HG03565 (cell line): ENCODE results near the gene AOAH.

Source experiments
- ATAC-seq: cut with Tn5 transposase; IDR thresholded peaks from one replicate; pipeline ENCODE4 v1.9.1; 2021; ENCODE audit warnings: mild to moderate bottlenecking, moderate library complexity; ENCODE audit not compliant: unreplicated experiment

The AOAH gene

DNA sequence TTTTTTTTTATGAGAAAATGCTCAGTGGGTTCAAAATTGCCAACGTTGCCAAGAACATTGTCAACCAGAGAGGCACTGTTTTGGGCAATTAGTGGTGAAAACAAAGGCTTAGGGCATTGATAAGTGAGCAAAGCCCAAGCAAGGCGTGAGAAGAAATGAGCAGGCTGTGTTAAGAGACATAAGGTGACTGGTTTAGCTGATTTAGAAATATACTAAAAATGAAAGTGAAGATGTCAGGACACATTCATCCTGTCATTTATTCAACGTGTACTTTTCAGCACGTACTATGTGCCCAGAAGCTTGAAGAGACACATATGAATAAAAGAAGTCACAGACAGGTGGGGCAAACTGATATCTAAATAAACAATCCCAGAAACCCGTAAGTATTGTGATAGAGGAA is 31.8 kb downstream of the AOAH start:
- peak; percentile 62 for ATAC-seq

DNA sequence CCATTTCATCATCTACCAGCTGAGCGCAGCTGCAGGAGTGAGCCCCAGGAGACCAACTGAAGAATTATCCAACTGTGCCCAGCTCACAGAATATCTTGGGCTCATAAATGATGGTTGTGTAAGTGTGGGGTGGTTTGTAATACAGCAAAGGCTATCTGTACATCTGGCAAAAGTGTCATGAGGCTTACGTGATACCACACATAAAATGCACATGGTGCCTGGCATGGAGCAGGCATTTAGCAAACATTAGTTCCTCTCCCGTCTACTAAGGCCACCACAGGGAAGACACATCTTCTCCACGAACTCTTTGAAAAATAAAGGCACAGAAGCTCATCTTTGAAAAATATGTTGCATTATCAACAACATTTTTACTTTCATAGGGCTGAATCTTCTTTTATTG is 32.3 kb downstream of the AOAH start:
- no peak for ATAC-seq

DNA sequence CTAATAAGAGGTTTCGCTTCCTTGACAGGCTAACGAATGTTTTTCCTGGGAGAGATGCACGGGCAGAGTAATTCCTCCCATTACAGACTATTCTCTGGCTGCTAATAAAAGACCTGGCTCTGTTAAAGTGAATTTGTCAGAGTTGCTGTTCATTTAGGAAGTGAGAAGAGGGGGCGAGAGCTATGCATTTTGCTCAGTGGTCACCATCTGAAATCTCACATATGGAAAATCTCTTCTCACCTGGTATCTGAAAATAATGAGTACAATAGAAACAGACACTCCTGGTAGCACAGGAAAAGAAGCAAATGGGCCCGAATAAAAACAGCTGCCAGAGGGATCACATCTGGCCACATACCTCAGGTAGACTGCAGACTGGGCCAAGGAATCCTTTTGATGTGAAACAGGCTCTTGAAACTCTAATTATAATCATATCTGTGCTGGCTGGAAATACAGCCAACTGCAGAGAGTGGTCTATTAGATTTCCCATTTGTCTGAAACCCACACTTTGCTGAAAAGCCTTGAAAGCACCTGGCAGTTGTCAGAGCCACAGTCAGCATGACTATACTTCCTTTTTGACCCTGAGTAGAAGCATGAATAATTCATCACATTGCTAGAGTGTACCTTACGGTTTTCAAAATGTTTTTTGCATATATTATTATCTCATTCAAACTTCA is 33.6 kb downstream of the AOAH start:
- no peak for ATAC-seq

DNA sequence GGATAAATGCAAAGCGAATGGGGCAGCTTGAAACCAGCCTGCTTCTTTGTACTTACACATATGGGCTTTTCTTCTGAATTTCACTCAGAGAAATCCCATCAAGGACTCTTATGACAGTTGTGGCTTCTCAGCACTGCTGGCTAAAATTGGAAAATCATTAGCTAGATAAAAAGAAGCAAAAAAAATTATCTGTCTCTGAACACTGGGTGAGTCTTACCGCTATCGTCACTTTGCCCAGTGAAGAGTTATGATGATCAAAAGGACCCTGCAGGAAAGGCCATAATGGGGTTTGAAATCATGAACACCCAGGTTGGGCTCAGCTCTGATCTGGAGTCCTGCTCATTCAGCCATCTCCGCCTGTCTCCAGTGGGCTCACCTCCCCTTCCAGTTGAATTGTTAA is 34.3 kb downstream of the AOAH start:
- no peak for ATAC-seq

DNA sequence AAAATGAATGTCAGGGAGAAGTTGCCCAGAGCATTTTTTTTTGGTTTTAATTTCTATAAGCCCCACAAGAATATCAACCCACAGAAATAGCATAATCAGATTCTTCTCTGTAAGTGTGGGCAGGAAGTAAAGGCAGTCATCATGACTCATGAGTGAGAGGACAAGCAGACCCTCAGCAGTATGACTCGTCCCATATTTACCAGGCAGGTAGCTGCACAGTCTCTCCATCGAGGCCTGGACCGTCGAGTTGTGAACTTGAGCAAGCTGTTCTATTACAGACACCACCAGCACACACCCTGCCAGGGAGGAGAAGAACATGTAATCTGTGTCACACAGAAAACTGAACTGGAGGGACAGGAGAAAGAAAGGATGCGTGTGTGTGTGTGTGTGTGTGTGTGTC is 37.8 kb downstream of the AOAH start:
- no peak for ATAC-seq

DNA sequence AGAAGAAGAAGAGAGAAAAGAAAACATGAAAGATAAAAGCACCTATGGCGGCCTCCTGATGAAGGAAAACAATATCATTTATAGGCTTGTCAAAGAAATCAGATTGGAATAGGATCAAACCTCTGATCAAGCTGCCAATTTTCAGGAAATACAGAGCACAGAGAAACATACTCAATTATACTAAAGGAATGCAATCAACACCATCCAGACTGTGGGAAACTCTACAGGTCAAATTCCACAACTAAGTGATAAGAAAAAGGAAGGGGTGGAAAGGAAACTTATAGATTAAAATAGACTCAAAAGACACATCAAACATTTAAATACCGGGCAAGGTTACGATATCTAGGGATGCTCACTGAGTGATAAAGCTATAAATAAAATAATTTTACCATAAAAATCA is 39.3 kb downstream of the AOAH start:
- no peak for ATAC-seq

DNA sequence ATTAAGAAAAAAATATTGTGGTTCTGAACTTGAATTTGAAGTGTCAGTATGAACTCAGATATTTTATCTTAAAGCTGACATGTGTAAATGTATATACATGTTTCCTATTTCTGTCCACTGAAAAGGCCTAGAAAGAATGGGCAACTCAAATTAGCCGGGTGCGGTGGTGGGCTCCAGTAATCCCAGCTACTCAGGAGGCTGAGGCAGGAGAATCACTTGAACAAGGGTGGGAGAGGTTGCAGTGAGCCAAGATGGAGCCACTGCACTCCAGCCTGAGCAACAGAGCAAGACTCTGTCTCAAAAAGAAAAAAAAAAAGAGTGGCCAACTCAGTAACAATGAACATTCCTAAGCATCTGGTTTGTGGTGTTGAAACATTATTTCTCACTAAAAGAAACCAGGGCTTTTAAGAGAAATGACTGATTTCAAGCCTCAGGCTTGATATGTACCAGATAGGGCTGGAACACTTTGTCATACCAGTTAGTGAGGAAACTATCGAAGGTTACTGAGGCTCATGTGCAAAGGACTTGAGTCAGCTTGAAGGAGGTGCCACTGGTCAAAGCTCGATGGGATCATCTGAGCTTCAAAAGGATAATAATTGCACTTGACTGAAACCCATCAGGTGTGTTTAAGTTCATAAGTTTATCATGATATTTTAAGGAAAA is 40.5 kb downstream of the AOAH start:
- no peak for ATAC-seq

DNA sequence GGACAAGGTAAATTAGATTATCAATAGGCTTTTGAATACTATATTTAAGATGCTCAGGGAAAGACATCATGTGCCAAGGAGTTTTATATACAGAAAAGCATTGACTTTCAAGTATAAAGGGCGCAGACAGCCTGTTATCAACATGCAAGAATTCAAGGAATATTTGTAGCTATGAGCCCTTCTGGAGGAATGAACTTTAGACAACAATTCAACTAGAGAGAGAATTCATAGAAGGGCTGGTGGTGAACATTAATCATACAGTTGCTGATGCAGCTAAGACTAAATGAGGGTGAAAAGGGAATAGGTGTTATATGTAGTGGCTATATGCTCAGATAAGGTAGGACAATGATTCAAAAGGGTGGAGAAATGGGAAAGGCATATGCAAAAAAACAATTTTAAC is 41.2 kb downstream of the AOAH start:
- no peak for ATAC-seq

DNA sequence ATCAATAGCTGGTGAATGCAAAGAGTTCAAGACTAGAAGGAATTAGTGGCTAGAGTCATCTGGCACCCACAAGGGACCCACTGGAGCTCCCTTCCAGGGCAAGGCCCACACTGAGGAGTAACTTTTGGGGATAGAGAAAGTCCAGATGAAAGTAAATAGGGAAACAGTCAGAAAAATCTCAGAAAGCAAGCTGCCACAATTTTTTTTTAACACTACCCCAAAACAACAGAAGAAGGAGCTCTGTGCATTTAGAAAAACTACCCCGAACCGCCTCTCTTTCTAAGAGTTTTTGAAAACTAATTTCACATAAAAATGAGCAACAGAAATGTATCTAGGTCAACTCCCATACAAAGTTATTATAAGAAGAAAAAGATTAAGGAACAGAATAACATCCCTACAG is 42.2 kb downstream of the AOAH start:
- ATAC-seq: no peak

DNA sequence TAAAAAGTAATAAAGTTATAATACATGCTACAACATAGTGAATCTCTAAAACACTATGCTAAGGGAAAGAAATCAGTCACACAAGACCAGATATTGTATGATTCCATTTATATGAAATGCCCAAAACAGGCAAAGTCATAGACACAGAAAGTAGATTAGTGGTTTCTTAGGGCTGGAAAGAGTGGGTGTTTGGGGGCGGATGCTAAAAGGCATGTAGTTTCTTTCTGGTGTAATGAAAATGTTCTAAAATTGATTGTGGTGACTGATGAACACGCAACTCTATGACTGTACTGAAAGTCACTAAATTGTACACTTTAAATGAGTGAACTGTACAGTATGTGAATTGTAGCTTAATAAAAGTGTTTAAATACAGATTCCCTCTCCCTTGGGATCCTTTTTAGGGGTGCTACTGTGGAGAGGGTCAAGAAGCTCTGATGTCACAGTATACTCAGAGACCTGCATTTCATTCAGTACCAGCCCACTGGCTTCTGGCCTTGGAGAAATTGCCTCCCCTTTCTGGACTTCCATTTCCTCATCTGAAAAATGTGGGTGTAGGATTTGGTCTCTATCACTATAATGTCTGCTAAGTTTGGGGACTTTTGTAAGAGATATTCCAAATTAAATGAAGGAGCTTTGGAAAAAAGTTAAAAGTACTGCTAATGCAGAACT is 46.4 kb downstream of the AOAH start:
- peak; percentile 77 for ATAC-seq

DNA sequence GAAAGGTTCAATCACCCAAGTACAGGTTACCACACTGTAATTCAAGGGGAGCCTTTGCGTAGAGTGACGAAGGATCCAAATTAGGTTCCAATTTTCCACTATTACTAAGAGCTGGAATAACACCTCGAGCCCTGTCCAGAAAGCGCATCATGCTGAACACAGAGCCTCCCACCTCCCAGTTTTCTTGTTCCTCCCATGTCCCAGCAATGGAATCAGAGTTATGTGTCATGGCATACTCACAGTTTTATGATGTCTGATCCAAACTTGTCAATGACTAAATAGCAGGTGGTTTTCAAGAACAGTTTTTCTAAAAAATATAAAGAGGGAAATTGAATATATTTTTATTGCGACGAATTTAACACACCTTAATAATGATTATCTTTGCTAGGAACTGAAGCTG is 50.6 kb downstream of the AOAH start:
- no peak for ATAC-seq

DNA sequence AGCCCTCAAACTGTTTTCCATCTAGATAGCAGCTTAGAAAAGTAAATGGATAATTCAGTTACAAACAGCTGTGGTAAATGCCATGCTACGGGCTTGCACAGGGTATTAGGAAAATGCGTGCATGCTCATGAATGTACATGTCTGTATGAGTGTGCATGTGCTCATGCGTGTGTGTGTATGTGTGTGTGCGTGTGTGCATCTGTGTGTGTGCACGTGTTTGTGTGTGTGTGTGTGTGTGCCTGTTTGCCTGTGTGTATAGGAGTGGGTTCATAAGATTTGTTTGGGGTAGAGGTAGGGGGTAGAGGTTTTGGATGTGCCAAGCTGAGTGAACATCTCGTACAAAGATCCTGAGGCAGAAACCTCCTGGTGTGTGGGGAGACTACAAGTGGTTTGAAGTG is 52.9 kb downstream of the AOAH start:
- no peak for ATAC-seq

DNA sequence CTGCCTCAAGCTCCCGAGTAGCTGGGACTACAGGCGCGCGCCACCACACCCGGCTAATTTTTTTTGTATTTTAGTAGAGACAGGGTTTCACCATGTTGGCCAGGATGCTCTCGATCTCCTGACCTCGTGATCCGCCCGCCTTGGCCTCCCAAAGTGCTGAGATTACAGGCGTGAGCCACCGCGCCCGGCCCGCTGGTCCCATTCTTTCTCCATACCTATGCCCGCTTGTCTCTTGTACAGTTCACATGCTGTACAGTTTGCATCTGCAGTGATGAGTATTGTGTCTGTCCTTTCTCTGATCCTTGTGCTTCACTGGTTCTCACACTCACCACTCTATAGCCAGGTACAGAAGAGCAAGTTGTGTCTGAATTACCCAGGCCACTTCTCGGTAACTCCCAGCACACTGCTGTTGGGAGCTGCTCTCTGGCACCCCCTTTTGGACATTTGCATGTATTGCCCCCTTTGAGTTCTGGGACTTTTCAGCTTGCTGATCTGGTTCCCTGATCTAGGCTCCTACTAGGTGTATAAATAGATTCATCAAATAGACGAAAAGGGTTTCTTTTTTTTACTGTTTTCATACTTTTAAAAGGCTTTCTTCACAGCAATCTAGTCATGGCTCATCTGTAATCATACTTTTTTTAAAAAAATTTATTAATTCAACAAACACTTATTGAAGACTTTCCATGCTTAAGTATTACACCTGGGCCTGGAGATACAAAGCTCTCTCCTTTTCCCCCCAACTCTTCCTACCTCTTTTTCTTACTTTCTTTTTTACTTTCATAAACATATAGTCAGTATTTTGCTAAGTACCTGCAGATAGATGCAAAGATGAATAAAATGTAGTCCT is 53.5 kb downstream of the AOAH start:
- peak; percentile 70 for ATAC-seq

DNA sequence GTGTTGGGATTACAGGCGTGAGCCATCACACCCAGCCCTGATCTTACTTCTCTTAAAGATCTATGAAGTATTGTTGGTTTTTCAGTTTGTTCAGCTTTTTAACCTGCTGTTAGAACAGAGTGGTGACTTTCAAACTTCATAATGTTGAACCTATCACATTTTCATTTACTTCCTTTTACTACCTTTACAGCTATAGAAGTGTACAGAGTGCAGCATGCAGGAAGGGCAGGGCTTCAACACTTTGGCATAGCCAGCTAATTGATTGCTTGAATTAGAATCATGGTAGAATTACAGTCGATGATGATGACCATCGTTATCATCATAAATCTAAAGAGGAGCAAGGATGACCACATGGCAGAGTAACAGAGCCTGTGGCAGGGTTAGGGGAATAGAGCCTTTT is 55.5 kb downstream of the AOAH start:
- no peak for ATAC-seq

DNA sequence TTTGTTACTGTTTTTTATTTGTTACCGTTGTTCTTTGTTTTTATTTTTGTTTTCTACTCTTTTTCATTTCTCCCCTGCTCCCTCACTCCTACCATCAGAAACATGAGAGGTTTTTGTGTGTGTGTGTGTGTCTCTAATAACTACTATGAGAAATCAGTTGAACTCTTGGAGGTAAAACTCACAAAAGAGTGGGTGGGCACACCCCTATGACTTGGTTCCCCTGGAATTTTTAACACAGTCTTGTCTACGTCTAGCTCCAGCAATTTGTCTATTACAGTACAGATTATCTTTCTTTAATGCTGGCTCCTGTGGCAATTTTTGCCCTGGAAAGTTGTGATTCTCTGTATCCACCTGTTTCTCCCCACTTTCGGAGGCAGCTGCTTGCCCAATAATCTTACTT is 56.2 kb downstream of the AOAH start:
- no peak for ATAC-seq

DNA sequence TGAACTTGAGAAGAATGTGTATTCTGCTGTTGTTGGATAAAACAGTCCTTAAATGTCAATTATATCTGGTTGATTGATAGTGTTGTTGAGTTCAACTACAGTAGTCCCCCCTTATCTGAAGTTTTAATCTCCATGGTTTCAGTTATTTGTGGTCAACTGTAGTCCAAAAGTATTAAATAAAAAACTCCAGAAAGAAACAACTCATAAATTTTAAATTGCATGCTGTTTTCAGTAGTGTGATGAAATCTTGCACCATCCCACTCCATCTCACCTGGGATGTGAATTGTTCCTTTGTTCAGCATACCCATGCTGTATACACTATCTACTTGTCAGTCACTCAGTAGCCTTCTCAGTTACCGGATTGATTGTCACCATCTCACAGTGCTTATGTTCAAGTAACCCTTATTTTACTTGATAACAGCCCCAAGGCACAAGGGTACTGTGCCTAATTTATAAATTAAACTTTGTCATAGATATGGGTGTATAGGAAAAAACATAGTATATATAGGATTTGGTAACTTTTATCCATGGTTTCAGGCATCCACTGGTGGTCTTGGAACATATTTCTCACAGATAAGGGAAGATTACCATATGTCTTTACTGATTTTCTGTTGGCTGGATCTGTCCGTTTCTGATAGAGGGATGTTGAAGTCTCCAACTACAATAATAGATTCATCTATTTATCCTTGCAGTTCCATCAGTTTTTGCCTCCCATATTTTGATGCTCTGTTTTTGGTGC is 57.1 kb downstream of the AOAH start:
- ATAC-seq: no peak

DNA sequence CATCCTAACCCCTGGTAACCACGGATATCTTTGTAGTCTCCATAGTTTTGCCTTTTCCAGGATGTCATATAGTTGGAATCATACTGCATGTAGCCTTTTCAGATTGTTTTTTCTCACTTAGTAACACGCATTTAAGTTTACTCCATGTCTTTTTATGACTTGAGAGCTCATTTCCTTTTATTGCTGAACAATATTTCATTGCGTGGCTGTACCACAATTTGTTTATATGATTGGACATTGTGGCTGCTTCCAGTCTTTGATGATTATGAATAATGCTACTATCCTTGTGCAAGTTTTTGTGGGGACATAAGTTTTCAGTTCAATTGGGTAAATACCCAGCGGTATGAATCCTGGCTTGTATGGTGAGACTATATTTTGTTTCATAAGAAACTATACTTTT is 60.8 kb downstream of the AOAH start:
- no peak for ATAC-seq

DNA sequence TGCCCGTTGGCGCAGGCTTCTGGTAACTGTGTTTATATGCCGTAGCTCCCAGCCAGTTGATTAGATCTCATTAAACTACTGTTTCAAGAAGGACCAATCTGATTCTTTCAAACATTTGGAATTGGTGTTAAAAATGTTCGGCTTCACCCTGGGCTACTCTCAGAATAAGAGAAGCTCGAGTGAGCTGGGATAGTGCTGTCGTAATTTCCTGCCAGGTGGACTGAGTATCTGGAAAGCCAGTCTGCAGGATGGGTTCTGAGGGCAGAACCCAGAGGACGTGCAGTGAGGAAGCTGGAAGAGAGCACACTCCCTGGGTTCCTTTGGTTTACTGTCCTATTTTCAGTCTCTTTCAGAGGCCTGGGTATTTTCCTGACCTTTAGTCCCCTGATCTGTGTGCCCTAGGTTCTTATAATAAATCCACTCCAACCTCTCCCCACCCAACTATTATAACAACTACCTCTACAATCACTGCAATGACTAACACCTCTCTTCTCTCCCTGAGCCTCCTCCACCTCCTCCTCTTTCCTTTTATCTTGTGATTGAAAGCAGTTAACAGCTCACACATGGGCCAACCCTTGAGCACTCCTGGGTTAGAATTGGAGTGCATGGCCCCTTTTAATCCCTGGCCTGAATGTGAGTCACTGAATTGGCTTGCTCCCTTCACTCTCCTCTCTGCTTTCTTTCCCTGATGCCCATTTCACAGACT is 63.0 kb downstream of the AOAH start:
- no peak for ATAC-seq

DNA sequence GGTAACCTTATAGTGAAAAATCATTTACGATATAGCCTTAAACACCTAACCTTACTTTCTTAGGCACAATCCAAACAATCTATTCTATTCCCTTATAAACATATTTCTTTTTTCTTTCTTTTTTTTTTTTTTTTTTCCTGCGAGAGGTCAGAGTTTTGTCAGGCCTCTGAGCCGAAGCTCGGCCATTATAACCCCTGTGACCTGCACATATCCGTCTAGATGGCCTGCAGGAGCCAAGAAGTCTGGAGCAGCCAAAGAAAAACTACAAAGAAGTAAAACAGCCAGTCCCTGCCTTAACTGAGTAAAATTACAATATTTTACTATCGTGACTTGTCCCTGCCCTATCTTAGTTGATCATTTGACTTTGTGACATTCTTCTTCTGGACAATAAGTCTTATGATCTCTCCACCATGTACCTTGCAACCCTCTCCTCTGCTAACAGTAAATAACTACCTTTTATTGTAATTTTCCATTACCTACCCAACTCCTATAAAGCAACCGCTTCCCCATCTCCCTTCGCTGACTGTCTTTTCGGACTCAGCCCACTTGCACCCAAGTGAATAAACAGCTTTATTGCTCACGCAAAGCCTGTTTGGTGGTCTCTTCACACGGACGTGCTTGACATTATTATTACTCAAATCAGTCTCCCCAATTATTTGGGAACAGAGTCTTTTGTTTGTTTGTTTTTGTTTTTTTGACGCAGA is 64.5 kb downstream of the AOAH start:
- no peak for ATAC-seq

DNA sequence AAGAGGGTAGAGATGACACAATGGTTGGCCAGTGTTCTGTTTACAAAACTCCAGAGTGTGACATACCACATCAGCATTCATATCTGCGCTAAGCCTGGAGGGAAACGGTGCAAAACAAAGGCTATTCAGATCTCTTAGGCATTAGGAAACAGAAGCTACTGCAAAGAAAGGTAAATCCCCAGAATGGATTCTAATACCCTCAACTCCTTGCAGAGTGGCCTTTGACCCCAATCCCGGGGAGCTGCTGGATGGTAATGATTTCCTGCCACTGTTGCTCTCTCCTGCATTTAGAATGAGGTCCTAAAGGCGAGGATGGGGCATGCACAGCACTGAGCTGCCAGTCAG is 65.2 kb downstream of the AOAH start:
- ATAC-seq: no peak
